Spinal cord (tissue), 10 donors: ENCODE data around the gene TOMM22. TPM values are rescaled to one million over a fixed set of nuclear protein-coding genes. Genes with fewer than 3 reads are reported as not detected.
A peak's percentile ranks its signal among the peaks of the same experiment; 100 is the strongest.

Source experiments
- DNase-seq, 6 donors: peaks; one replicate each; pipeline versions ENCODE4 v3.0.0 to v3.0.0-alpha.2; 2013 to 2015; ENCODE audit warnings: low spot score in 6 of 6, low read depth in 4 of 6
- H3K27ac ChIP-seq: one replicate; pipeline ENCODE4 v1.5.1; 2013; ENCODE audit warnings: low read depth, low read length, control low read depth
- H3K27me3 ChIP-seq: one replicate; pipeline ENCODE4 v1.6.1; 2013; ENCODE audit warnings: low read length; ENCODE audit not compliant: control insufficient read depth, insufficient read depth
- H3K36me3 ChIP-seq: one replicate; pipeline ENCODE4 v1.6.1; 2013; ENCODE audit warnings: low read length; ENCODE audit not compliant: control insufficient read depth, insufficient read depth
- H3K4me1 ChIP-seq: one replicate; pipeline ENCODE4 v1.6.1; 2013; ENCODE audit warnings: low read length; ENCODE audit not compliant: control insufficient read depth, insufficient read depth
- H3K4me3 ChIP-seq: one replicate; pipeline ENCODE4 v1.5.1; 2013; ENCODE audit warnings: low read depth, low read length, control low read depth
- H3K9me3 ChIP-seq: one replicate; pipeline ENCODE4 v1.6.1; 2013; ENCODE audit warnings: low read length; ENCODE audit not compliant: control insufficient read depth, insufficient read depth
- WGBS: methylation state at CpG from one replicate; pipeline ENCODE4 v1.1.5; 2013; ENCODE audit warnings: missing lambda C conversion rate; ENCODE audit not compliant: insufficient coverage; 5-methylcytosine and 5-hydroxymethylcytosine counted together
- polyA plus RNA-seq, 2 donors: library from polyadenylated mRNA; unstranded; fragments of 120-200 nt; gene quantifications; one replicate each; pipeline ENCODE4 v1.2.1, GENCODE V29; 2013; ENCODE audit not compliant: insufficient read length in 2 of 2
- total RNA-seq, 2 donors: library from RNA; depleted of rRNA in 1 of 2; stranded (reverse); fragments of 120-200 nt in 1 of 2; fragments of >200 nt in 1 of 2; gene quantifications; one replicate each; pipeline versions ENCODE4 v1.2.3 to v1.2.4, GENCODE V29; 2013 to 2014
- donor health status: healthy.

The TOMM22 gene
- total and polyA plus RNA-seq, 4 donors = 38.4 to 86.1 (median 65.5) TPM

DNA sequence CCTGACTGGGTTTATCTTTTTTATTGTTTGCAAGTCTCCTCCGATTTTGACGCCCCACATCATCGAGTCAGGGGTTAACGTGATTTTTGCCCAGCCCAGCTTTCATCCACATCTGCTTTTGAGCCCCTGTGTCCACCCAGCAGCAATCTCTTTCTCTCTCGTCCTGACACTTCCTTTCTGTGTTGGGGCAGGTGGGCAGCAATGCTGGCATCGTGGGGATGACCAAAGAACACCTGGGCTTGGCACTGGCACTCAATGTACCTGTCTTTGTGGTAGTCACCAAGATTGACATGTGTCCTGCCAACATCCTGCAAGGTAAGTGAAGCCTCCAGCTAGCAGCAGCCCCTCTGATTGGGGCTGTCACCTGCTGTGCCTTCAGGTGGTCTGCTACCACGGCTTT is 39.8 kb downstream of the TOMM22 start:
- peaks cover 47% of the 10 kb centered on the region for H3K36me3 ChIP-seq
- no peaks in the 10 kb centered on the region for H3K4me1 ChIP-seq
- WGBS = 100% methylated on average over 5 of the region's 7 CpGs
- H3K9me3 ChIP-seq = no peaks in the 10 kb centered on the region
- no peak overlapping the region for H3K4me3 ChIP-seq
- no peak overlapping the region for H3K27ac ChIP-seq
- no peaks in the 10 kb centered on the region for H3K27me3 ChIP-seq
- DNase-seq = no peak

DNA sequence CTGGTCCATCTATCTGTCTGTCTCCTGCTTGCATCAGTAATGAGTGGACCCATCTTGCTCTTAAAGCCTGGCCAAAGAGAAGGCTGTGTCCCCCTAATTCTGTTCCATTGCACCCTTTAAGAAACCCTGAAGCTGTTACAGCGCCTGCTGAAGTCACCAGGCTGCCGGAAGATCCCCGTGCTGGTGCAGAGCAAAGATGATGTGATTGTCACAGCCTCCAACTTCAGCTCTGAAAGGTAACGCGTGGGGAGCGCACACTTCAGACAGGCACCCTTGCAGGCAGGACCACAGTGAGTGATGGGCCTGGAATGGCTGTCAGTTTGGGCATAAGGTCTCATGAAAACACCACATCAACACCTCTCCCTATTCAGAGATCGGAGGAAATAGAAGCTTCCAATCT is 42.4 kb downstream of the TOMM22 start:
- DNase-seq = no peak
- H3K27me3 ChIP-seq = no peaks in the 10 kb centered on the region
- no peak overlapping the region for H3K4me3 ChIP-seq
- H3K9me3 ChIP-seq = no peaks in the 10 kb centered on the region
- H3K27ac ChIP-seq = no peak overlapping the region
- WGBS = 100% methylated on average over 2 of the region's 7 CpGs
- H3K36me3 ChIP-seq = peaks cover 65% of the 10 kb centered on the region
- H3K4me1 ChIP-seq = peaks cover 5% of the 10 kb centered on the region

DNA sequence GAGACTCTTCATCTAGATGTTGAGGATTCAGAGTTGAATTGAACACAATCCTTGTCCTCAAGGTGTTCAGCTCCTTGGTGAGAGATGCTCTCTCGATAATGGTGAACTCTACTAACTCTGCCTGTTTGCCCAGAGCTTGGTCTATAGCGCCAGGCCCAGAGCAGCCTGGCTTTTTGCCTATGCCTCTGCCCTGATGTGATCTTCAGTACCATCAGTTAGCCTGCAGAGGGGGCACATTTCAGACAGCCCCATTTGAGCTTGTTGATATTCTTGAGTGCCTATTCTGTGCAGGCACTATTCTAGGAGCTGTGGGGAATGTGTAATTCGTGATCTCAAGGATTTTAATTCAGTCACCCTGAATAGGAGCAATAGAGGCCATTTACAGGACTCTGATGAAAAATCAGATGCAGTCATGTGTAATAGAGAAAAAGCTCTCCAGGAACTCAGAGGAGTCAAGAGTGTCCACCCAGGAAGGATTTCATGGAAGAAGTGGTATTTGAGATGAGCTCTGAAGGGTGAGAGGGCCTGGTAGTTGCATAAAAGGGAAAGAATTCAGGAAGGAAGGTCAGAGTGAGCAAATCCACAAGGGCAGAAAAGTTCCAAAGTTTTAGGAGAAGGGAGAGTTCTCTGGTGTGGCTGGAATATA is 43.3 kb downstream of the TOMM22 start:
- H3K27ac ChIP-seq = no peak overlapping the region
- H3K4me1 ChIP-seq = peaks cover 9% of the 10 kb centered on the region
- H3K36me3 ChIP-seq = peaks cover 74% of the 10 kb centered on the region
- H3K27me3 ChIP-seq = no peaks in the 10 kb centered on the region
- WGBS = 61% methylated on average over 3 of the region's 3 CpGs
- H3K9me3 ChIP-seq = no peaks in the 10 kb centered on the region
- no peak for DNase-seq
- no peak overlapping the region for H3K4me3 ChIP-seq

DNA sequence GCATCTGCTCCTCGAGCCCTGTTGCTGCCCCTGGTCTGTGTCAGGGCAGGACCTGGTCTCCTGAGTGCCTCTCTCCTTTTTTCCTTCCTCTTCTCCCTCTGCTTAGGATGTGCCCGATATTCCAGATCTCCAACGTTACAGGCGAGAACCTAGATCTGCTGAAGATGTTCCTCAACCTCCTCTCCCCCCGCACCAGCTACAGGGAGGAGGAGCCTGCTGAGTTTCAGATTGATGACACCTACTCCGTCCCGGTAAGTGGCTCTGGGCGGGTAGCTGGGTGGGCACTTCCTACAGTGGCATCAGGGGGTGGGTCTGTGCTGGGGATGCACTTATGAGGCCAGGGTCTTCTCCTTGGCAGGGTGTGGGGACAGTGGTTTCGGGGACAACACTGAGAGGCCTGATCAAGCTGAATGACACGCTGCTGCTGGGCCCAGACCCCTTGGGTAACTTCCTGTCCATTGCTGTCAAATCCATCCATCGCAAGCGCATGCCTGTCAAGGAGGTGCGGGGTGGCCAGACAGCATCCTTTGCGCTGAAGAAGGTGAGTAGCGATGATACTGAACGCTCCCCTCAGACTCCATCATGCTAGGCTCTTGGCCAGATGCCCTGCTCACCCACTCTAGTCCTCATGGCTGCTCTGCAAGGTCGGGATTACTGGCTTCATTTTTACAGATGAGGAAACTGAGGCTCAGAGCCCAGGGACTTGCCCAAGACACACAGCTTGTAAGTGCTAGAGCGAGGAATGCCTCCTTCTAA is 44.3 kb downstream of the TOMM22 start:
- no peak for DNase-seq
- Histone ChIP-seq H3K27me3 (no peaks in the 10 kb centered on the region), H3K4me1 (peaks cover 9% of the 10 kb centered on the region), H3K36me3 (peaks cover 79% of the 10 kb centered on the region), H3K4me3 (no peak overlapping the region), H3K27ac (no peak overlapping the region), H3K9me3 (no peaks in the 10 kb centered on the region)
- WGBS = 98% methylated on average over 15 of the region's 18 CpGs

DNA sequence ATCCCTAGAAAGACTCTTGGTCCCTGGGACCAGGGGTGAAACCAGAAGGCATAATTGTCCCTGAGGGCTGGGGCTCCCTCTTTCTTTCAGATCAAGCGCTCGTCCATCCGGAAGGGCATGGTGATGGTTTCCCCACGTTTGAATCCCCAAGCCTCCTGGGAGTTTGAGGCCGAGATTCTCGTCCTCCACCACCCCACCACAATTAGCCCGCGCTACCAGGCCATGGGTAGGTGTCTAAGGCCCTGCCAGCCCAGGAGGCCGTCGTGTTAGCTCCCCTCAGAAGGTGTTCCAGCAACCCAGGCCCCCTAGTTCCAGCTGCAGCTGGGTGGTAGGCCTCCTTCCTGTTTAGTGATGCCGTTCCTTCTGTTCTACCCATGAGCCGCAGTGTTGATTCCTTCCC is 45.4 kb downstream of the TOMM22 start:
- no peak overlapping the region for H3K27ac ChIP-seq
- H3K36me3 ChIP-seq = peaks cover 82% of the 10 kb centered on the region
- no peak for DNase-seq
- H3K27me3 ChIP-seq = no peaks in the 10 kb centered on the region
- H3K9me3 ChIP-seq = no peaks in the 10 kb centered on the region
- H3K4me1 ChIP-seq = peaks cover 12% of the 10 kb centered on the region
- H3K4me3 ChIP-seq = no peak overlapping the region
- 95% methylated on average over 11 of the region's 12 CpGs for WGBS

DNA sequence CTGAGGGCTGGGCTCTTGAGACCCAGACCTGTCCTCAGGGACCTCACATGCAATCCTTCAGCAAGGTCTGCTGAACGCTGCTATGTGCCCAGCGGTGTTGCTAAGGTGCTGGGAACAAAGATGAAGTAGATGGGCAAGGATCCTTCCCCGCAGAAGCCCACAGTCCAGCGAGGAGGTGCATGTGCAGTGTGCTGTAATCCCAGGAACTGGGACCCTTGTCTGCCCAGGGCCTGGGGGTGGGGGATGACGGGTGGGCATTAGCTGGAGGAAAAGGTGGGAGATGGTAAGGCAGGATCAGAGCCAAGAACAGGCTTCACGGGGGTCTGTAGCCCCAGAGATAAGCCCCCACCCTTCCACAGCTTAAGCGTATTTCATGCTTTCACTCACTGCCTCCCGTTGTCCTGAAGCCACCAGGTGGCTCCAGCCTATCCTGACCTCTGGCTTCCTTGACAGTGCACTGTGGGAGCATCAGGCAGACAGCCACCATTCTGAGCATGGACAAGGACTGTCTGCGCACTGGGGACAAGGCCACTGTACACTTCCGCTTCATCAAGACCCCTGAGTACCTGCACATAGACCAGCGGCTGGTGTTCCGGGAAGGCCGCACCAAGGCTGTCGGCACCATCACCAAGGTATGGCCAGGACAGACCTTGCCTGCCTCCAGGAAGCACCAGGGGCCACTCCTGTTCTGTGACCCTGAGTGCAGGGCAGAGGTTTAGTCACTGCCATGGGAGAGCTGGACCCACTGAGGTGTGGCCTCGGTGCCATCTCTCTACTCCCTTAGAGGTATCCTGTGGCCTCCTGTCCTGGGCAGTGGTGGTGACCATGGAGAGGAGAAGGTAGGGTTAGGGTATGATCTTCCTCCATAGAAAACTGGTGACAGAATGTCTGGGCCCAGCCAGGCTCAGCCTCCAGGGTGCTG is 46.0 kb downstream of the TOMM22 start:
- Histone ChIP-seq H3K27ac (no peak overlapping the region), H3K27me3 (no peaks in the 10 kb centered on the region), H3K4me3 (no peak overlapping the region), H3K36me3 (peaks cover 86% of the 10 kb centered on the region), H3K4me1 (peaks cover 18% of the 10 kb centered on the region), H3K9me3 (no peaks in the 10 kb centered on the region)
- DNase-seq = no peak
- WGBS = 96% methylated on average over 12 of the region's 15 CpGs

DNA sequence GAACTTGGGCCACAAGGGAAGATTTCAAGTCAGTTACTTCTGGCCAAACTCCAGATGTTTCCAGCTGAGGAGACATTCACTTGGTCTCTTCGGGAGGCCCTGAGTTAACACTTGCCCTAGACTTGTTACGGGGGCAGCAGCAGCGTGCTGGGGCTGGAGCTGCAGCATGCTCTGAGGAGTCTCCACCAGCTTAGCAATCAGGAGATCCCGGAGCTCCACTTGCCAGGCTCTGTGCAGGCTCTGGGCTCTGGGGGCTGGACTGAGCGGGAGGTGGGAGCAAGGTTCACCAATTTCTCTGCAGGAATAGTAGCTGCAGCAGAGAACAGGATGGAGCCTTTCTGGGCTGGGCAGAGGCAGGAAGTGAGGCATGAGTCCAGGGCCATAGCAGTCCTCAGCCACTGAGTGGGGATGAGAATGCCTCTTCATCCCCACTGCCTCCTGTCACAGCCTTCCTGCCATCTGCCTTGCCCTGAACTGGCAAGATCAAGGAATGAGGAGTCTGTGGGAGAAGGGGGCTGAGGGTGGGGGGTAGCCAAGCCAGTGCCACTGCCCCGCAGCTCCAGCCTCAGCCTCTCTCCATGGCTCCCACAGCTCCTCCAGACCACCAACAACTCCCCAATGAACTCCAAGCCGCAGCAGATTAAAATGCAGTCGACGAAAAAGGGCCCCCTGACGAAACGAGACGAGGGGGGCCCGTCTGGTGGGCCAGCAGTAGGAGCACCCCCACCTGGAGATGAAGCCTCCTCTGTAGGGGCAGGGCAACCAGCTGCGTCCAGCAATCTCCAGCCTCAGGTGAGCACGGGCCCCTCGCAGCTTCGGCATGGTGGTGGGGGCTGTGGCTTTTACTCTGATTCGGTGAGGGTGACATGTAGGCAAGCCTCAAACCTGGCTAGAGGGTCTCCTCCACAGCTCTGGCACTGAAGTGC is 47.4 kb downstream of the TOMM22 start:
- H3K27ac ChIP-seq = no peak overlapping the region

DNA sequence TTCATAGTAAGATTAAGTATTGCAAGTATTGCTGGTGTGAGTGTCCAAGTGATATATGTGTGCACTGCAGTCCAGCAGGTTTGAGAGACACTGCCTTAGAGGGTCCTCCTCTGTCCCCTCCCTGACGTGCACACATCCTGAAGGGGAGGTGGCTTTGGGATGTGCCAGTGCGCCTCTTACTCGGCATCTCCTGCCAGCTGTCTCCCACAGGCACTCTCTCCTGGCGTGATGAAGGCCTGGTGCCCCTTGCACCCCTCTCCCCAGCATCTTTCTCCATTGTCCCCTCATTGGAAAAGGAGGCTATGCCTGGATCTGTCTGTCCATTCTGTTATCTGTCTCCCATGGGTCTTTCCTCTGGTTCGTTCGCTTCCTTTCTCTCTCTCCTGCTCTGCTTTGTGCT is 48.2 kb downstream of the TOMM22 start:
- Histone ChIP-seq H3K36me3 (peaks cover 97% of the 10 kb centered on the region), H3K27me3 (no peaks in the 10 kb centered on the region), H3K4me1 (peaks cover 35% of the 10 kb centered on the region), H3K4me3 (no peak overlapping the region), H3K27ac (no peak overlapping the region), H3K9me3 (no peaks in the 10 kb centered on the region)
- 75% methylated on average over 4 of the region's 6 CpGs for WGBS
- DNase-seq = no peak

More for the DNA sequence above, 47.4 kb downstream of the TOMM22 start:
- 80% methylated on average over 13 of the region's 18 CpGs for WGBS
- DNase-seq = peak in 1 of 6 donors; percentile 51
- Histone ChIP-seq H3K27me3 (no peaks in the 10 kb centered on the region), H3K4me1 (peaks cover 31% of the 10 kb centered on the region), H3K36me3 (peaks cover 92% of the 10 kb centered on the region), H3K4me3 (no peak overlapping the region), H3K9me3 (no peaks in the 10 kb centered on the region)

DNA sequence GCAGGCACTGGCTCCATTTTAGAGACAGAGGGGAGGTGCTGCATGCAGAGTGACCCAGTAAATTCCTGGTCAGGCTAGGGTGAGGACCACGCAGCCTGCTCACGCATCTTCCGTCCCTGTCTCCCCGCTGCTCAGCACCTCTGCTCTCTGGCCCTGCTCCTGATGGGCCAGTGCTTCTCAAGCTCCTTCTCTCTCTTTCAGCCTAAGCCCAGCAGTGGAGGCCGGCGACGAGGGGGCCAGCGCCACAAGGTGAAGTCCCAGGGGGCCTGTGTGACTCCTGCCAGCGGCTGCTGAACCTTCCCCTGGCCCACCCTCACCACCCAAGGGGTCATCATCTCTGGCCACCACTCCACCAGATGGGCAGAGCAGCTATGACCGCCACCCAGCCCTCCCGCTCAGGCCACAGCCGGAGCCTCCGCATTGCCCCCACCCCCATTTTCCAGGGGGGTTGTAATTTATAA is 48.7 kb downstream of the TOMM22 start:
- 93% methylated on average over 9 of the region's 13 CpGs for WGBS
- no peak overlapping the region for H3K27ac ChIP-seq
- no peak for DNase-seq
- H3K4me1 ChIP-seq = peaks cover 35% of the 10 kb centered on the region
- no peaks in the 10 kb centered on the region for H3K27me3 ChIP-seq
- no peak overlapping the region for H3K4me3 ChIP-seq
- H3K36me3 ChIP-seq = peaks cover 98% of the 10 kb centered on the region
- H3K9me3 ChIP-seq = no peaks in the 10 kb centered on the region
